ENCODE data around the gene KCNJ16. TPM values are rescaled to one million over a fixed set of nuclear protein-coding genes. Genes with fewer than 3 reads are reported as not detected.
"Not testable (repeated sequence)": the region's sequence is repeated elsewhere in the genome, so short reads cannot be mapped to it uniquely, and the experiment has no call there.

Gene KCNJ16
- total and polyA plus RNA-seq, 2 experiments from 2014 or later = not detected

DNA sequence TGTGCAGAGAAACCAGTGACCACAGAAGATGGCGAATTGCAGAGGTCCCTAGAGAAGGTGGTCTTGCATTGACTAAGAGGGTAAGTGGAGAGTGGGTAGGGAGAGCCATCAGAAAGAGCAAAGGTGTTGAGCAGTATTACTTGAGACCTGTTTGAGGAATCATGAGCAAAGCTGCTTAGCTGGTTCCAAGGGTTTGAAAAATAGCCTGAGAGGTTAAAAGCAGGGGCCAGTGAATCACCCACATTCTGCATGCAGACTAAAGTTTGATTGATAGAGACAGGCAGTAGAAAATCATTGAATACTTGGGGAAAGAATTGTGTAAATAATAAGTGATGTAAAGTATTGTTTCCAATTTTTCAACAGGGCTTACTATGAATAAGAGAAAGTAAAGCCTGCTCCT, 34.0 kb upstream of the KCNJ16 start:
- Histone ChIP-seq H3K9me2 (ENCODE audit: insufficient read depth) (no peaks in the 10 kb centered on the region), H3K36me3 (ENCODE audit: low read depth) (no peaks in the 10 kb centered on the region), H3K79me2 (ENCODE audit: insufficient read depth) (no peaks in the 10 kb centered on the region), H3K27ac (no peak overlapping the region), H3K27me3 (replicated peaks; ENCODE audit: insufficient read depth) (no peaks in the 10 kb centered on the region), H3K4me1 (ENCODE audit: insufficient read depth) (peaks cover 6% of the 10 kb centered on the region; the same call in 1 of the 2 replicates), H3K4me2 (ENCODE audit: unreplicated experiment) (no peak overlapping the region), H2AFZ (no peak overlapping the region), H3K9ac (no peak overlapping the region), H3K9me3 (ENCODE audit: low read depth) (no peaks in the 10 kb centered on the region), H4K20me1 (ENCODE audit: insufficient read depth) (no peaks in the 10 kb centered on the region), H3K4me3 (no peak overlapping the region), H3F3A (ENCODE audit: insufficient read depth) (no peaks in the 10 kb centered on the region)
- no peak for TF ChIP-seq EZH2phosphoT487 (IDR thresholded peaks at IDR 0.05; ENCODE audit: insufficient read depth, low read depth)
- TF ChIP-seq EZH2 (IDR thresholded peaks at IDR 0.05; ENCODE audit: insufficient read depth, poor library complexity, severe bottlenecking) = no peak
- 60 to 69% methylated on average over 1 of the region's 1 CpG for WGBS, 2 experiments (ENCODE audit: low coverage in 1 of 2, low lambda C conversion rate in 2 of 2, missing lambda C conversion rate in 2 of 2)
- DNase-seq = no peak
- in situ Hi-C loops (cut with MboI) = no loop called here

DNA sequence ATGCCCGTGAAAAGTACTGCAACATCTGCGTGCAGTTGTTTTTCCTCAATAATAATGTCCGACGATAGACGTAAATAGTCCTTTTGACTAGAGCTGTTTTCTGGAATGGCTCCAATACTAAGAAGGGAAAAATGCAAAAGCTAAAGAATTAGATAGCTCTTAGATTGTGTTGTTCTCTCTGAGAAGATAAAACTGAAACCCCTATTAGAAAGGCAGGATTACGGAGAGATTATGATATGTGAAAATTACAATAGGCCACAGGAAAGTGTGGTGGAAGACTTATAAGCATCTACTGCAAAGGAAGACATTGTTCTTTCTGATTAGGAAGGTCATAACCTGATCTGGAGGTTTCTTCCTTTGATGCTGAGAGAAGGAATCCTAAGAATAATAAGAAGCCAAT, 33.5 kb upstream of the KCNJ16 start:
- H3K27ac ChIP-seq = no peak overlapping the region
- in situ Hi-C loops (cut with MboI) = no loop called here
- H4K20me1 ChIP-seq (ENCODE audit: insufficient read depth) = no peaks in the 10 kb centered on the region
- no peaks in the 10 kb centered on the region for H3K9me3 ChIP-seq (ENCODE audit: low read depth)
- H3K79me2 ChIP-seq (ENCODE audit: insufficient read depth) = no peaks in the 10 kb centered on the region
- no peaks in the 10 kb centered on the region for H3F3A ChIP-seq (ENCODE audit: insufficient read depth)
- no peak overlapping the region for H3K9ac ChIP-seq
- H3K36me3 ChIP-seq (ENCODE audit: low read depth) = no peaks in the 10 kb centered on the region
- H3K4me1 ChIP-seq (ENCODE audit: insufficient read depth) = peaks cover 6% of the 10 kb centered on the region; the same call in 1 of the 2 replicates
- no peaks in the 10 kb centered on the region for H3K9me2 ChIP-seq (ENCODE audit: insufficient read depth)
- DNase-seq = no peak
- no peak for TF ChIP-seq EZH2phosphoT487 (IDR thresholded peaks at IDR 0.05; ENCODE audit: insufficient read depth, low read depth)
- no peak for TF ChIP-seq EZH2 (IDR thresholded peaks at IDR 0.05; ENCODE audit: insufficient read depth, poor library complexity, severe bottlenecking)
- H3K27me3 ChIP-seq (replicated peaks; ENCODE audit: insufficient read depth) = no peaks in the 10 kb centered on the region
- H2AFZ ChIP-seq = no peak overlapping the region
- 93 to 98% methylated on average over 6 of the region's 6 CpGs for WGBS, 2 experiments (ENCODE audit: low coverage in 1 of 2, low lambda C conversion rate in 2 of 2, missing lambda C conversion rate in 2 of 2)
- H3K4me2 ChIP-seq (ENCODE audit: unreplicated experiment) = no peak overlapping the region
- H3K4me3 ChIP-seq = no peak overlapping the region

DNA sequence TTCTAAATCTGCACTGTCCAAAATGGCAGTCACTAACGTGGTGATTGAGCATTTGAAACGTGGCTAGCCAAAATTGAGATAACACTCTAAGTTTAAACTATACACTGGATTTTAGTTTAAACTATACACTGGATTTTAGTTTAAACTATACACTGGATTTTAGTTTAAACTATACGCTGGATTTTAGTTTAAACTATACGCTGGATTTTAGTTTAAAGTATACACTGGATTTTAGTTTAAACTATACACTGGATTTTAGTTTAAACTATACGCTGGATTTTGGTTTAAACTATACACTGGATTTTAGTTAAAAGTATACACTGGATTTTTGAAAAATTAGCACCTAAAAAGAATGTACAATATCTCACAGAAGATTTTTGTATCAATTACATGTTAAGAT, 29.2 kb upstream of the KCNJ16 start:
- H3K27me3 ChIP-seq (replicated peaks; ENCODE audit: insufficient read depth); H3K79me2 ChIP-seq (ENCODE audit: insufficient read depth); H3K9me2 ChIP-seq (ENCODE audit: insufficient read depth); H2AFZ ChIP-seq; H3K4me2 ChIP-seq (ENCODE audit: unreplicated experiment); H3F3A ChIP-seq (ENCODE audit: insufficient read depth); H3K9ac ChIP-seq; in situ Hi-C loops (cut with MboI); H3K36me3 ChIP-seq (ENCODE audit: low read depth); H3K9me3 ChIP-seq (ENCODE audit: low read depth); H3K4me1 ChIP-seq (ENCODE audit: insufficient read depth); H3K4me3 ChIP-seq; DNase-seq; H3K27ac ChIP-seq; H4K20me1 ChIP-seq (ENCODE audit: insufficient read depth): not testable (repeated sequence)
- 85% methylated on average over 5 of the region's 5 CpGs for WGBS, 2 experiments (ENCODE audit: low coverage in 1 of 2, low lambda C conversion rate in 2 of 2, missing lambda C conversion rate in 2 of 2)

DNA sequence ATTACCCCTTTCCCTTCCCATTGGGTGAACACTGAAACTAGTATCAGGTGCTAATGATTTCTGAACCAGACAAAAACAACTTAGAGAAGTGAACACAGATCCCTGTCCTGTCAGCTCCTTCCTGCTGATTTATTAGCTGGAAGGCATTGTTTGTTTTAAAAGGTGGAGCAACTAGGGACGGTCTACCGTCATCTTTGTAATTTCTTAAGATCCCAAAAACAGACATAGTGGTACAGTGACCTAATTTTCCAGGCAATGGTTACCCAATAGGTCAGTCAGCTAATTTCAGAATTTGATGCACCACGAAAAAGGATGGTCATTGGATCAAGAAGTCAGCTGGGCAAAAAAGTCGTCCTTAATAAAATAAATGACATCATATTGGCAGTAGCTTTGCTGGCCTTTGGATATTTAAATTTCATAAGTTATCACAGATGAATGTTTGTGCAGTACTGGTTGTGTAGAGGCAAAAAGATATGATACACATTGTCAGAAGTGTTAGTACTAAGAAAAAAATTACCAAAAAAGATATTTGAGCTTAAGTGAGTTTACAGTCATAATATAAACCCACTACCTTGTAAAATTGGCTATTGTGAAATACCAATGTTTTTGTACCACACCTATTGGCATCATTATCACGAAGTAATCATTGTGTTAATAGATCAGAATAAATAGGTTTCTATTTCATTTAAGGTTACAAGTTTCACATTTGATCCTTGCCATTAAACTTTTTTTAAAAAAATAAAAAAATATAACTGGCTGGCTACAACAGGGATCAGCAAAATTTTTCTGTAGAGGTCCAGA, 27.2 kb upstream of the KCNJ16 start:
- no peaks in the 10 kb centered on the region for H3K36me3 ChIP-seq (ENCODE audit: low read depth)
- no peaks in the 10 kb centered on the region for H3K9me3 ChIP-seq (ENCODE audit: low read depth)
- no peaks in the 10 kb centered on the region for H3K79me2 ChIP-seq (ENCODE audit: insufficient read depth)
- DNase-seq = peak; percentile 36
- no peaks in the 10 kb centered on the region for H4K20me1 ChIP-seq (ENCODE audit: insufficient read depth)
- 0 out of 2 replicates have a peak overlapping the region, but pooled peaks have one; percentile 13 for H2AFZ ChIP-seq
- in situ Hi-C loops (cut with MboI) = no loop called here
- H3F3A ChIP-seq (ENCODE audit: insufficient read depth) = no peaks in the 10 kb centered on the region
- no peaks in the 10 kb centered on the region for H3K27me3 ChIP-seq (replicated peaks; ENCODE audit: insufficient read depth)
- no peak for TF ChIP-seq EZH2phosphoT487 (IDR thresholded peaks at IDR 0.05; ENCODE audit: insufficient read depth, low read depth)
- no peak for TF ChIP-seq EZH2 (IDR thresholded peaks at IDR 0.05; ENCODE audit: insufficient read depth, poor library complexity, severe bottlenecking)
- no peak overlapping the region for H3K4me3 ChIP-seq
- no peaks in the 10 kb centered on the region for H3K9me2 ChIP-seq (ENCODE audit: insufficient read depth)
- H3K9ac ChIP-seq = no peak overlapping the region
- no peak overlapping the region for H3K27ac ChIP-seq
- WGBS, 2 experiments (ENCODE audit: low coverage in 1 of 2, low lambda C conversion rate in 2 of 2, missing lambda C conversion rate in 2 of 2) = 15 to 21% methylated on average over 5 of the region's 5 CpGs
- no peak overlapping the region for H3K4me2 ChIP-seq (ENCODE audit: unreplicated experiment)
- 0 out of 2 replicates have a peak, but pooled peaks cover 10% of the 10 kb centered on the region for H3K4me1 ChIP-seq (ENCODE audit: insufficient read depth)
